SK-N-SH (cell line): ENCODE measurements around the gene GNAS-AS1. TPM values are rescaled to one million over a fixed set of nuclear protein-coding genes. Genes with fewer than 3 reads are reported as not detected.

Experiments
- CTCF ChIA-PET: fragments of 300-600, 350-600 bp; formaldehyde crosslinking; extraction: SDS; loops from one replicate; lab custom pipeline; 2021; lab: Yijun Ruan, JAX
- POLR2A ChIA-PET: fragments of 350-600 bp; sonication (Branson Sonifier 250); formaldehyde crosslinking; extraction: SDS; loops from one replicate; lab custom pipeline; 2020; ENCODE audit warnings: antibody characterized with exemption, inconsistent platforms; lab: Yijun Ruan, JAX
- DNase-seq: peaks from one replicate; pipeline ENCODE4 v3.0.0; 2012
- H2AFZ ChIP-seq: fragments of 200-600 bp; sonication (generic); 2 replicates; pipeline ENCODE4 v1.8.1; 2016; ENCODE audit warnings: antibody characterized with exemption, mild to moderate bottlenecking, low read depth
- H3F3A ChIP-seq: fragments of 200-600 bp; sonication (generic); replicated peaks from 2 replicates; pipeline ENCODE3; 2016; ENCODE audit warnings: antibody characterized with exemption, mild to moderate bottlenecking; ENCODE audit not compliant: insufficient read depth
- H3K27ac ChIP-seq, 2 experiments: fragments of 200-500 bp in 1 of 2; fragments of 200-600 bp in 1 of 2; sonication (Bioruptor generic) in 1 of 2; sonication (generic), shearing (Covaris generic) in 1 of 2; 2 replicates each; pipeline versions ENCODE4 v1.5.1 to v1.6.1; 2014 to 2016; ENCODE audit warnings: low read depth in 2 of 2, inconsistent platforms in 1 of 2, low read length in 1 of 2, mild to moderate bottlenecking in 1 of 2, mixed read lengths in 1 of 2
- H3K27me3 ChIP-seq: fragments of 200-600 bp; sonication (generic), shearing (Covaris generic); 2 replicates; pipeline ENCODE4 v1.6.1; 2016; ENCODE audit warnings: mixed run types; ENCODE audit not compliant: insufficient read depth
- H3K36me3 ChIP-seq, 2 experiments: fragments of 200-500 bp in 1 of 2; fragments of 200-600 bp in 1 of 2; sonication (Bioruptor generic) in 1 of 2; sonication (generic) in 1 of 2; replicated peaks in 1 of 2; 2 replicates each; pipeline versions ENCODE3 to v1.5.1; 2014 to 2016; ENCODE audit warnings: low read length in 1 of 2, mild to moderate bottlenecking in 1 of 2; ENCODE audit not compliant: insufficient read depth in 2 of 2, control insufficient read depth in 1 of 2
- H3K4me1 ChIP-seq, 2 experiments: fragments of 200-500 bp in 1 of 2; fragments of 200-600 bp in 1 of 2; sonication (Bioruptor generic) in 1 of 2; sonication (generic), shearing (Covaris generic) in 1 of 2; 2 replicates each; pipeline versions ENCODE4 v1.5.1 to v1.6.1; 2014 to 2016; ENCODE audit warnings: low read depth in 1 of 2, low read length in 1 of 2, mixed run types in 1 of 2; ENCODE audit not compliant: insufficient read depth in 2 of 2, control insufficient read depth in 1 of 2
- H3K4me2 ChIP-seq: fragments of 200-600 bp; sonication (generic), shearing (Covaris generic); 2 replicates; pipeline ENCODE4 v1.6.1; 2017; ENCODE audit warnings: mixed run types
- H3K4me3 ChIP-seq, 2 experiments: fragments of 200-500 bp in 1 of 2; fragments of 200-600 bp in 1 of 2; sonication (Bioruptor generic) in 1 of 2; sonication (generic), shearing (Covaris generic) in 1 of 2; 2 replicates each; pipeline versions ENCODE4 v1.5.1 to v1.8.1; 2014 to 2016; ENCODE audit warnings: low read depth in 2 of 2, inconsistent platforms in 1 of 2, low read length in 1 of 2, mild to moderate bottlenecking in 1 of 2, mixed read lengths in 1 of 2, moderate library complexity in 1 of 2
- H3K79me2 ChIP-seq: fragments of 200-600 bp; sonication (generic); 2 replicates; pipeline ENCODE4 v1.8.1; 2017; ENCODE audit warnings: mild to moderate bottlenecking; ENCODE audit not compliant: insufficient read depth
- H3K9ac ChIP-seq: fragments of 200-600 bp; sonication (generic); 2 replicates; pipeline ENCODE4 v1.6.1; 2017; ENCODE audit warnings: mixed run types
- H3K9me2 ChIP-seq: fragments of 200-600 bp; sonication (generic); 2 replicates; pipeline ENCODE4 v1.6.1; 2017; ENCODE audit warnings: mixed run types
- H3K9me3 ChIP-seq: fragments of 200-600 bp; sonication (generic); 2 replicates; pipeline ENCODE4 v1.6.1; 2017; ENCODE audit warnings: mixed run types, mild to moderate bottlenecking, moderate library complexity
- H4K20me1 ChIP-seq: fragments of 200-600 bp; sonication (generic); 2 replicates; pipeline ENCODE4 v1.6.1; 2017; ENCODE audit warnings: mild to moderate bottlenecking, mixed run types; ENCODE audit not compliant: insufficient read depth
- CHD2 ChIP-seq: fragments of 150-350 bp; IDR thresholded peaks from 2 replicates; pipeline ENCODE4 v1.6.1; 2018; ENCODE audit warnings: low read length; ENCODE audit not compliant: partially characterized antibody
- EP300 ChIP-seq, 2 experiments: IDR thresholded peaks; 2 replicates each; pipeline versions ENCODE4 v1.4.0 to v1.6.1; 2012; ENCODE audit warnings: borderline replicate concordance in 1 of 2, low read depth in 1 of 2, low read length in 1 of 2
- EZH2phosphoT487 ChIP-seq: fragments of 200-600 bp; sonication (generic); IDR thresholded peaks from 2 replicates; pipeline ENCODE4 v1.6.1; 2017; ENCODE audit warnings: low read depth, mixed run types, mild to moderate bottlenecking, antibody characterized with exemption, moderate library complexity, borderline replicate concordance
- FOSL2 ChIP-seq: IDR thresholded peaks from 2 replicates; pipeline ENCODE4 v1.4.0; 2012; ENCODE audit warnings: low read depth, mild to moderate bottlenecking, moderate library complexity, borderline replicate concordance
- FOXJ3 ChIP-seq: sonication (generic); formaldehyde crosslinking; IDR thresholded peaks from 2 replicates; pipeline ENCODE4 v1.5.1; 2020; ENCODE audit warnings: mild to moderate bottlenecking, missing genetic modification reagents
- FOXM1 ChIP-seq: IDR thresholded peaks from 2 replicates; pipeline ENCODE4 v1.4.0; 2012; ENCODE audit warnings: low read depth, mild to moderate bottlenecking
- GABPA ChIP-seq: IDR thresholded peaks from 2 replicates; pipeline ENCODE4 v1.4.0; 2012; ENCODE audit warnings: low read depth, mild to moderate bottlenecking
- GATA2 ChIP-seq: sonication (generic); formaldehyde crosslinking; IDR thresholded peaks from 2 replicates; pipeline ENCODE4 v1.5.0; 2020; ENCODE audit warnings: mild to moderate bottlenecking, missing genetic modification reagents
- JUND ChIP-seq: IDR thresholded peaks from 2 replicates; pipeline ENCODE4 v1.4.0; 2012
- MEF2A ChIP-seq: IDR thresholded peaks from 2 replicates; pipeline ENCODE4 v1.4.0; 2012; ENCODE audit warnings: low read depth, borderline replicate concordance
- MXI1 ChIP-seq: IDR thresholded peaks from 2 replicates; pipeline ENCODE4 v1.6.1; 2012; ENCODE audit warnings: mild to moderate bottlenecking, low read depth, low read length, improper control_type of control experiment
- NFIC ChIP-seq: IDR thresholded peaks from 2 replicates; pipeline ENCODE4 v1.4.0; 2012; ENCODE audit warnings: borderline replicate concordance
- NRF1 ChIP-seq: IDR thresholded peaks from 2 replicates; pipeline ENCODE4 v1.6.1; 2012; ENCODE audit warnings: low read depth, mild to moderate bottlenecking, low read length
- RAD21 ChIP-seq: IDR thresholded peaks from 2 replicates; pipeline ENCODE4 v1.6.1; 2012; ENCODE audit warnings: mild to moderate bottlenecking, low read length
- RFX5 ChIP-seq: IDR thresholded peaks from 2 replicates; pipeline ENCODE4 v1.6.1; 2012; ENCODE audit warnings: mild to moderate bottlenecking, improper control_type of control experiment, low read length
- SIN3A ChIP-seq: IDR thresholded peaks from 2 replicates; pipeline ENCODE4 v1.6.1; 2012; ENCODE audit warnings: low read depth, mild to moderate bottlenecking, low read length, moderate library complexity, borderline replicate concordance
- SMC3 ChIP-seq: IDR thresholded peaks from 2 replicates; pipeline ENCODE4 v1.6.1; 2012; ENCODE audit warnings: low read depth, low read length, improper control_type of control experiment
- WGBS: methylation state at CpG from one replicate; pipeline ENCODE4 v1.1.6; 2017; ENCODE audit warnings: low lambda C conversion rate; 5-methylcytosine and 5-hydroxymethylcytosine counted together
- polyA plus RNA-seq, 3 experiments: library from polyadenylated mRNA; depleted of rRNA; stranded (reverse); fragments of >200 nt; gene quantifications; 2 replicates each; pipeline ENCODE4 v1.2.3, GENCODE V29; 2012
- TF ChIP-seq, protein P1 (sequence below): fragments of 150-350 bp; IDR thresholded peaks from 2 replicates; pipeline ENCODE4 v1.6.1; 2017; ENCODE audit warnings: antibody characterized with exemption, low read length, low read depth, borderline replicate concordance
- TF ChIP-seq, protein P2 (sequence below): IDR thresholded peaks from 2 replicates; pipeline ENCODE4 v1.4.0; 2012; ENCODE audit warnings: low read depth
- TF ChIP-seq, protein P3 (sequence below): fragments of 200-600 bp; sonication (generic); IDR thresholded peaks from 2 replicates; pipeline ENCODE4 v1.6.1; 2017; ENCODE audit warnings: antibody characterized with exemption, mild to moderate bottlenecking, moderate library complexity

The GNAS-AS1 gene
- polyA plus RNA-seq, 1 of the 3 experiments (the other 2 are of a cell fraction): 1.5 TPM

DNA sequence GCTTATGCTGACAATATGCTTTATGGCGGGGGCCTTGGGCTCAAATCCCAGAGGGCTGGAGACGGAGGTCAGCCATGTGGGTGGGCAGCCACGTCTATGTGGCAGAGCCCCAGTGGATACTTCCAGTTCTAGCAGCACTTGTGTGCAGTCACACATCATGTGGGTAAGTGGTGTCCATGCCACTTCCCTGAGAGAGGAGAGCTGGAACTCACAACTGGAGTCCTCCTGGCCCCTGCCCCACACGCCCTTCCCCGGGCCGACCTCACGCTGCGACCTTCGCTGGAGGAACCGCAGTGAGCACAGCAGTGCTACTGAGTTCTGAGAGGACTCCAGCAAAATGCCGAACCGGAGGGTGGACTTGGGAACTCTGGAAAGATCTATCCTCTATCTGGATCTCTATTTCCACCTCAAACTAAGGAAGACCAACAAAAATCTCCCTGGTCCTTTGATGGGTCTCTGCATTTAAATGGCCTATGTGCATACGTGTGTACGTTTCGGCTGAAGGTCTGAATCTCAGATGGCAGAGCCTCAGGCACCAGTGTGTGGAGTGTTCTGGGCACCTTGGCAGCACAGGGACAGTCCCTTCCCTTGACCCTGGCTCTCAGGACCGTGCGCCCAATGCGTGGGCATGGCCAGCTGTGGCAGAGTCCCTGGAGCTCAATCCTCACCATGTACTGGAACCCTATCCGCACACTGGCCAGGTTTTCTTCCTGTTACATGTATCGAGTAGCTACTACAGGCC lies 55.4 kb downstream of the GNAS-AS1 start (continued):
- TF ChIP-seq, protein P1, sequence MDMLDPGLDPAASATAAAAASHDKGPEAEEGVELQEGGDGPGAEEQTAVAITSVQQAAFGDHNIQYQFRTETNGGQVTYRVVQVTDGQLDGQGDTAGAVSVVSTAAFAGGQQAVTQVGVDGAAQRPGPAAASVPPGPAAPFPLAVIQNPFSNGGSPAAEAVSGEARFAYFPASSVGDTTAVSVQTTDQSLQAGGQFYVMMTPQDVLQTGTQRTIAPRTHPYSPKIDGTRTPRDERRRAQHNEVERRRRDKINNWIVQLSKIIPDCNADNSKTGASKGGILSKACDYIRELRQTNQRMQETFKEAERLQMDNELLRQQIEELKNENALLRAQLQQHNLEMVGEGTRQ: no peak
- no peak for TF ChIP-seq EZH2phosphoT487
- TF ChIP-seq, protein P2, sequence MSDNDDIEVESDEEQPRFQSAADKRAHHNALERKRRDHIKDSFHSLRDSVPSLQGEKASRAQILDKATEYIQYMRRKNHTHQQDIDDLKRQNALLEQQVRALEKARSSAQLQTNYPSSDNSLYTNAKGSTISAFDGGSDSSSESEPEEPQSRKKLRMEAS: no peak
- no peak for TF ChIP-seq SMC3
- TF ChIP-seq JUND: no peak
- no peak for TF ChIP-seq EP300 (IDR thresholded peaks at IDR 0.05; ENCODE audit: borderline replicate concordance in 1 of 2, low read depth in 1 of 2, low read length in 1 of 2)

DNA sequence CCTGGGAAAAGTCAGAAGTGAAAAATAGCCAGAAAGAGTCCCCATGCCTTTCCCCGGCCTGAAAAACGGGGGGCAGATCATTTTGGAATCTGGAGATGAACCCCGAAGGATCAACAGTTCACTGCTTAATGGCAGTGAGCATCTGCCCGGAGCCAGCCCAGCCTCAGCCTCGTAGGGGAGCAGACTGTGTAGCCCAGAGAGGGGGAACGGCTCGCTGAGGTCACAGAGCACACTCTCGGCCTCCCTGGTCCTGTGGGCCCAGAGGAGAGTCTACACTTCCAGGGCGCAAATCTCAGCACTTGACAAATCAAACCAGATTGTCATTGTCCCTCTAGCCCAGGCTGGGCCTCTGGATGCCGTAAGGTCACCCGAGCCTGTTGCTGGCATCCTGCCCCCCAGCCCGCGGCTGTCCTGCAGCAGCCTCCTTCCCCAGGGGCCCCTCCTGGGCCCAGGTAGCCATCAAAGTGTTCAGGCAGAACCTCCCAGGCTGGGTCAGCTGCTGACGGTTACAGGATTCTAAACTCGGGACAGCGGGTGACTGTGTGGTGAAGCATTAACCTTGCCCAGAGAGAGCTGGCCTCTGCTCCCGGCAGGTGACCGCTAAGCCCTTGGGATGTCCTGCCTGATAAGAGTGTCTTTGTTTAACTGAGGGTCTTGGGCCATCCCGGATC lies 56.1 kb downstream of the GNAS-AS1 start:
- no peak overlapping the region for H3K27ac ChIP-seq
- WGBS: 65% methylated on average over 9 of the region's 19 CpGs

More for the DNA sequence above, 56.1 kb downstream of the GNAS-AS1 start:
- H3K4me2 ChIP-seq: no peak overlapping the region
- no peaks in the 10 kb centered on the region for H3K79me2 ChIP-seq
- peaks cover 13% of the 10 kb centered on the region for H3K27me3 ChIP-seq
- CTCF ChIA-PET: no interaction called here
- no peaks in the 10 kb centered on the region for H3K9me2 ChIP-seq
- no peak for DNase-seq
- no peak overlapping the region for H3K4me3 ChIP-seq
- POLR2A ChIA-PET: no interaction called here
- H3K4me1 ChIP-seq: no peaks in the 10 kb centered on the region
- H3K9me3 ChIP-seq: no peaks in the 10 kb centered on the region
- no peaks in the 10 kb centered on the region for H3F3A ChIP-seq
- no peak overlapping the region for H3K9ac ChIP-seq
- no peaks in the 10 kb centered on the region for H4K20me1 ChIP-seq
- TF ChIP-seq CHD2 (no peak), GABPA (no peak), FOSL2 (no peak), NRF1 (no peak), SIN3A (no peak), FOXJ3 (CRISPR knock-in tag) (no peak), NFIC (no peak), GATA2 (CRISPR knock-in tag) (no peak), FOXM1 (no peak), MXI1 (no peak), RFX5 (no peak), RAD21 (no peak), SMC3 (no peak), MEF2A (no peak)
- TF ChIP-seq, protein P2: no peak
- TF ChIP-seq, protein P3, sequence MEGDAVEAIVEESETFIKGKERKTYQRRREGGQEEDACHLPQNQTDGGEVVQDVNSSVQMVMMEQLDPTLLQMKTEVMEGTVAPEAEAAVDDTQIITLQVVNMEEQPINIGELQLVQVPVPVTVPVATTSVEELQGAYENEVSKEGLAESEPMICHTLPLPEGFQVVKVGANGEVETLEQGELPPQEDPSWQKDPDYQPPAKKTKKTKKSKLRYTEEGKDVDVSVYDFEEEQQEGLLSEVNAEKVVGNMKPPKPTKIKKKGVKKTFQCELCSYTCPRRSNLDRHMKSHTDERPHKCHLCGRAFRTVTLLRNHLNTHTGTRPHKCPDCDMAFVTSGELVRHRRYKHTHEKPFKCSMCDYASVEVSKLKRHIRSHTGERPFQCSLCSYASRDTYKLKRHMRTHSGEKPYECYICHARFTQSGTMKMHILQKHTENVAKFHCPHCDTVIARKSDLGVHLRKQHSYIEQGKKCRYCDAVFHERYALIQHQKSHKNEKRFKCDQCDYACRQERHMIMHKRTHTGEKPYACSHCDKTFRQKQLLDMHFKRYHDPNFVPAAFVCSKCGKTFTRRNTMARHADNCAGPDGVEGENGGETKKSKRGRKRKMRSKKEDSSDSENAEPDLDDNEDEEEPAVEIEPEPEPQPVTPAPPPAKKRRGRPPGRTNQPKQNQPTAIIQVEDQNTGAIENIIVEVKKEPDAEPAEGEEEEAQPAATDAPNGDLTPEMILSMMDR: no peak
- TF ChIP-seq, all 33 proteins: peak for 0
- Histone ChIP-seq H3K36me3 (no peaks in the 10 kb centered on the region), H2AFZ (no peak overlapping the region)
